Testis (tissue), 3 donors: Measurements from ENCODE around the gene MED25. TPM values are rescaled to one million over a fixed set of nuclear protein-coding genes. Genes with fewer than 3 reads are reported as not detected.

ENCODE experiments used
- DNase-seq: peaks from one replicate; pipeline ENCODE4 v3.0.0-alpha.2; 2019
- H3K27ac ChIP-seq, 2 donors: fragments of 200-600 bp; sonication (generic); one replicate each; pipeline ENCODE4 v1.5.1; 2019
- H3K27me3 ChIP-seq: fragments of 200-600 bp; sonication (generic); one replicate; pipeline ENCODE4 v1.5.1; 2019
- H3K36me3 ChIP-seq: fragments of 200-600 bp; sonication (generic); one replicate; pipeline ENCODE4 v1.5.1; 2017; ENCODE audit warnings: low read depth; ENCODE audit errors: missing control alignments
- H3K4me1 ChIP-seq: fragments of 200-600 bp; sonication (generic); one replicate; pipeline ENCODE4 v1.5.1; 2019
- H3K4me3 ChIP-seq, 2 donors: fragments of 200-600 bp; sonication (generic); one replicate each; pipeline ENCODE4 v1.5.1; 2017 to 2019
- H3K9me3 ChIP-seq: fragments of 200-600 bp; sonication (generic); one replicate; pipeline ENCODE4 v1.5.1; 2017
- POLR2A ChIP-seq: fragments of 450-650 bp; IDR thresholded peaks from one replicate; pipeline ENCODE4 v1.6.1; 2017; ENCODE audit warnings: antibody characterized with exemption, mild to moderate bottlenecking, moderate library complexity
- WGBS, 2 donors: methylation state at CpG; one replicate each; pipeline ENCODE4 v1.1.5; 2018; 5-methylcytosine and 5-hydroxymethylcytosine counted together
- intact Hi-C: fragments of 100-400 bp; cut with DNase I; formaldehyde crosslinking; loops from one replicate; pipeline ENCODE4 v1.15.1; 2023; ENCODE audit warnings: low total_unique reads
- polyA plus RNA-seq: library from polyadenylated mRNA; stranded (reverse); fragments of 350-450 nt; fragmentation: Illumina TruSeq; extraction: RNeasy Lipid Tissue Mini Kit (QIAGEN cat#74804); gene quantifications from one replicate; pipeline ENCODE4 v1.2.3, GENCODE V29; 2014; ENCODE audit warnings: low read depth, low replicate concordance; ENCODE audit not compliant: insufficient read depth
- total RNA-seq, 2 donors: library from RNA; depleted of rRNA; stranded (reverse); fragments of >200 nt; gene quantifications; one replicate each; pipeline ENCODE4 v1.2.3, GENCODE V29; 2016
- TF ChIP-seq, protein P1 (sequence below), 3 experiments: fragments of 450-650 bp in 2 of 3; fragments of 200-600 bp in 1 of 3; sonication (generic) in 1 of 3; IDR thresholded peaks; one replicate each; pipeline ENCODE4 v1.5.1; 2016 to 2019; ENCODE audit warnings: antibody characterized with exemption in 3 of 3, mild to moderate bottlenecking in 2 of 3, moderate library complexity in 1 of 3

MED25 gene
- total and polyA plus RNA-seq, 3 donors from 2014 or later = 156 to 246 (median 244) TPM

DNA sequence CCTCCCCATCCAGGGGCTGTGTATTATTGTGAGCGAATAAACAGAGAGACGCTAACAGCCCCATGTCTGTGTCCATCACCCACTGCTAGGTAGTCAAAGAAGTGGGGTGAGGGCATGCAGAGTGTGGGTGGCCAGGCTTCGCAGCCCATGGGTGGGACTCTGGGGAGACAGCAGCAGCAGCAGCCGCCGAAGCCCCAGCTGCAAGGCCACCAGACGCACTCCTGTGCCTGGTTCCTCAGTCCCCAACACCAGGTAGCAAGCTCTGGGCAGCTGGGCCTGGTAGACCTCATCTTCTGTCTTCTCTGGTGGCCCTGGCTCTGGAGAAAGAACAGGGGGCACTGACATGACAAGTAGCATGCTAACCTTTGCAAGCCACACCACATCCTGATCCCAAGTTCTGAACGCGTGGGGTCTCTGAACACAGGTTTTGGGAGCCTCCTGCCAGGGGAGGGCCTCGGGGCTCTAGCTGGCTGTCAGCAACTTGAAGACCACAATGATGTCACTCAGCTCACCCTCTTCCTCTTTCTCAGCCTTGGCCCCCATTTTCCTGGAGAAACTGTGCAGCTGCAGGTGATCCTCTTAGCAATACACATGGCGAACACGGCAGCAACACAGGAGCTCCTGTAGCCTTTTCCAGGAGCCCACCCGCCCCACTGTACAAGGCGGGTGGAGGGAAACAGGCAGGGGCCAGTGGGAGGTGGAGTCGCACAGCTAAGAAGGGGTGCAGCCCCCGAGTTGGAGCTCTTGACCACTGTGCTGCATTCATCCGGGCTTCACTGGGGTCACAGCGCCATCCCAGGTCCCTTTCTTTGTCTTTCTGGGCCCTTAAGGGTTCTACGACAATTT is 10.8 kb upstream of the MED25 start:
- no peak for TF ChIP-seq POLR2A
- TF ChIP-seq, protein P1, sequence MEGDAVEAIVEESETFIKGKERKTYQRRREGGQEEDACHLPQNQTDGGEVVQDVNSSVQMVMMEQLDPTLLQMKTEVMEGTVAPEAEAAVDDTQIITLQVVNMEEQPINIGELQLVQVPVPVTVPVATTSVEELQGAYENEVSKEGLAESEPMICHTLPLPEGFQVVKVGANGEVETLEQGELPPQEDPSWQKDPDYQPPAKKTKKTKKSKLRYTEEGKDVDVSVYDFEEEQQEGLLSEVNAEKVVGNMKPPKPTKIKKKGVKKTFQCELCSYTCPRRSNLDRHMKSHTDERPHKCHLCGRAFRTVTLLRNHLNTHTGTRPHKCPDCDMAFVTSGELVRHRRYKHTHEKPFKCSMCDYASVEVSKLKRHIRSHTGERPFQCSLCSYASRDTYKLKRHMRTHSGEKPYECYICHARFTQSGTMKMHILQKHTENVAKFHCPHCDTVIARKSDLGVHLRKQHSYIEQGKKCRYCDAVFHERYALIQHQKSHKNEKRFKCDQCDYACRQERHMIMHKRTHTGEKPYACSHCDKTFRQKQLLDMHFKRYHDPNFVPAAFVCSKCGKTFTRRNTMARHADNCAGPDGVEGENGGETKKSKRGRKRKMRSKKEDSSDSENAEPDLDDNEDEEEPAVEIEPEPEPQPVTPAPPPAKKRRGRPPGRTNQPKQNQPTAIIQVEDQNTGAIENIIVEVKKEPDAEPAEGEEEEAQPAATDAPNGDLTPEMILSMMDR (IDR thresholded peaks at IDR 0.05) = no peak
- DNase-seq = no peak
- intact Hi-C loops = no loop called here
- 71 to 79% methylated on average over 16 to 18 of the region's 18 CpGs for WGBS, 2 donors
- Histone ChIP-seq H3K9me3 (no peaks in the 10 kb centered on the region), H3K36me3 (no peaks in the 10 kb centered on the region), H3K4me3 (no peak overlapping the region), H3K27me3 (no peaks in the 10 kb centered on the region), H3K27ac (peak overlapping the region in 1 of 2 donors; percentile 71), H3K4me1 (peaks cover 26% of the 10 kb centered on the region)

DNA sequence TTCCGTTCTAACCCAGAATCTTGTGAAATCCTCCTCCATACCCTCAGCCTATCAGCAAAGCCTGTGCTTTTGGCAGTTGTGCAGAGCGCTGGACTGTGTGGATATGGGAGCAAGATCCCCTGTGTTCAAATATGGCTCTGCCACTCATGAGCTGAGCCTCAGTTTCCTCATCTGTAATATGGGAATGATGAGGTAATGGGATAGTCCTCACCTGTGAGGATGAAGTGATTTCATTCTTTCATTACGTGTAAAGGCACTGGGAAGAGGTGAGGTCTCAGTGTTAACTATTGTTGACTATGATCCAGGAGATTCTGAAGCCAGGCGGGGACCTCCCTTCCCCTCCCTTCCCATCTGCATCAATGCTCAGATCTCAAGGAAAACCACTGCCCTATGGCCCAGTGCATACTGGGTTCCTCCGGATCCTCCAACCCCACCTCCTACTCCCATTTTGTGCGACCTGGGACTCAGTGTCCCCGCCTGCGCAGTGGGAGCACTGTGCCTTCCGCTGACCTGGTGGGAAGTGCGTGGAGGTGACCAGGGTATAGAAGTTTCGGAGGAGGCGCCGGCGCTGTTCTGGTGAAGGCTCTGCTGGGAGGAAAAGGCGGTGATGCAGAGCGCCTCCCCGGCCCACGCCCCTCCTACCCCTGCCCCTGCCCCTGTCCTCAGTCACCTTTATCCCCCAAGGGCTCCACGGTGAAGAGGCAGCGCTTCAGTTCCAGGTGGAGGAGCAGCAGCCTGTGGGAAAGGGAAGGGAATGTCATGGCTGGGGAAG is 10.0 kb upstream of the MED25 start:
- TF ChIP-seq, protein P1 (IDR thresholded peaks at IDR 0.05) = no peak
- no peak for TF ChIP-seq POLR2A
- no peak for DNase-seq
- no peaks in the 10 kb centered on the region for H3K27me3 ChIP-seq
- H3K9me3 ChIP-seq = no peaks in the 10 kb centered on the region
- H3K4me1 ChIP-seq = peaks cover 25% of the 10 kb centered on the region
- peak overlapping the region; percentile 71 to 88 for H3K27ac ChIP-seq
- WGBS, 2 donors = 59 to 72% methylated on average over 19 to 20 of the region's 20 CpGs
- intact Hi-C loops = no loop called here
- H3K36me3 ChIP-seq = no peaks in the 10 kb centered on the region
- H3K4me3 ChIP-seq = peak overlapping the region; percentile 59 to 68

DNA sequence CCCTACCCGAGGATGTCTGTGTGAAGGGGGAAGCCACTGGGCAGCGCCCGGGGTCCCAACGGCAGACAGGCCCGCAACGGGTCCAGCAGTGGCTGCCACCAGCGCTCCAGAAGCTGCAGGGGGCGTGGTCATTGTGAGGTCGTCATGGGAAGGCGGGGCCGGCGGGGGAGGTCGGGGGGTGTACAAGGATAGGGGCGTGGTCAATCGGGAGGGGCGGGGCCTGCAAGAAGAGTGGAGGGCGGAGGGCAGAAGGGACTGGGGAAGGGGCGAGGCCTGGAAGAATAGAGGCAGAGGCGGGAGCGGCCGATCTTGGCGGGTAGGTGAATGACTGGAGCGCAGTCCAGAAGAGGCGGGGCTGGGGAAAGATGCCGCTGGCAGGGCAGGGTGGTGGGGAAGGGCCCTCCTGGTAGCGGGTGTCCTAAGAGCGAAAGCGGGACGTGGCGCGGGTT is 9.4 kb upstream of the MED25 start:
- DNase-seq = peak; percentile 97
- H3K27ac ChIP-seq = peak overlapping the region; percentile 71 to 88
- peaks cover 26% of the 10 kb centered on the region for H3K4me1 ChIP-seq
- no peaks in the 10 kb centered on the region for H3K9me3 ChIP-seq
- 2 to 7% methylated on average over 21 to 31 of the region's 31 CpGs for WGBS, 2 donors
- no peaks in the 10 kb centered on the region for H3K36me3 ChIP-seq
- H3K27me3 ChIP-seq = no peaks in the 10 kb centered on the region
- TF ChIP-seq, protein P1 (IDR thresholded peaks at IDR 0.05) = no peak
- no peak for TF ChIP-seq POLR2A
- intact Hi-C loops = no loop called here
- H3K4me3 ChIP-seq = peak overlapping the region; percentile 59 to 68

DNA sequence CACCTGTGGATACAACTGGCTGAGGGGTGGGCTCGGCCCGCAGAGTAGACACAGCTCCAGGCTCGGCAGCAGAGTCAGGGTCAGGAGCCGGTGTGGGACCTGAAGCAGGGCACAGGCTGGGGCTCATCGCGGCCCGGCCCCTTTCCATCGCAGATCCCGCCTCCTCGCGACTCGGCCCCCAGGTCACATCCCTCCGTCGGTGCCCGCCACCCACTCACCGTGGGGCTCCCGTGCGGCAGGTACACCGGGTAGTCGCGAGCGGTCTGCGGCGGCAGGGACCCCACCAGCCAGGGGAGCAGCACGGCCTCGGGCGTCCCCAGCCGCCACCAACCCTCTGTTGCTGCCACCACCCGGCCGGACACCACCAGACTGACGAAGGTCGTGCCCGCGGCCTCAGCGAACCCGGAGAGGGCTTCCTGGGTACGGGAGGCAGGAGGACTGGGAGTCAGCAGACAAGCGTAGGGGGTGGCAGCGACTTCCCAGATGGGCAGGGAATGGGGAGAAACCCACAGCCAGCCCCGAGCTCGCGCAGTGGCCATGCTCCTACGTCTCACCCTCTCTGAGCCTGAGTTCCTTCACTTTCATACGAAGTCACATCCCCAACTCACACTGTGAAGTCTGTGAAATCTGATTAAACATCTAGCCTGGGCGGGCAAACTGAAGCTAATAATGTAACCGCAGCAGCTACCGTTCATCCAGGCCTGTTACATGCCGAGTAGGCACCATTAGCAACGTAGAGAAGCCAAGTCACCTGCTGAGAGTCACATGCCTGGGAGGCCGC is 8.7 kb upstream of the MED25 start:
- Histone ChIP-seq H3K4me3 (peak overlapping the region; percentile 59 to 68), H3K27me3 (no peaks in the 10 kb centered on the region), H3K27ac (peak overlapping the region; percentile 71 to 88), H3K36me3 (no peaks in the 10 kb centered on the region), H3K4me1 (peaks cover 30% of the 10 kb centered on the region), H3K9me3 (no peaks in the 10 kb centered on the region)
- TF ChIP-seq, protein P1 (IDR thresholded peaks at IDR 0.05) = no peak
- TF ChIP-seq POLR2A = no peak
- DNase-seq = peak; percentile 72
- intact Hi-C loops = no loop called here
- 5 to 21% methylated on average over 22 to 27 of the region's 50 CpGs for WGBS, 2 donors
